ENCODE results near the gene PLEKHM2. TPM values are rescaled to one million over a fixed set of nuclear protein-coding genes. Genes with fewer than 3 reads are reported as not detected.

PLEKHM2 gene
- polyA plus RNA-seq, 4 donors = 18.6 to 29.0 (median 23.8) TPM

- 86 to 91% (median 88%) methylated on average over 21 to 22 of the region's 22 CpGs for WGBS, 3 donors
- Histone ChIP-seq H3K27me3 (ENCODE audit: control insufficient read depth in 3 of 3, insufficient read depth in 3 of 3, low read length in 3 of 3) (no peaks in the 10 kb centered on the region), H3K36me3 (ENCODE audit: control insufficient read depth in 3 of 3, insufficient read depth in 2 of 3, low read depth in 1 of 3, low read length in 3 of 3) (peaks cover 24 to 99% (median 33%) of the 10 kb centered on the region in 3 donors), H3K9me3 (ENCODE audit: control insufficient read depth in 2 of 2, insufficient read depth in 1 of 2, low read depth in 1 of 2, low read length in 1 of 2) (no peaks in the 10 kb centered on the region), H3K27ac (ENCODE audit: low read depth in 1 of 3, low read length in 2 of 3) (no peak overlapping the region), H3K4me1 (ENCODE audit: control insufficient read depth in 3 of 3, insufficient read depth in 2 of 3, low read depth in 1 of 3, low read length in 2 of 3) (no peaks in the 10 kb centered on the region), H3K4me3 (ENCODE audit: low read depth in 1 of 3, low read length in 3 of 3) (no peak overlapping the region)
- DNase-seq (no peak), FAIRE-seq (no peak)
Measured at GRCh38 chr1:15728937-15729657, 45.0 kb downstream of the PLEKHM2 start.

GRCh38 chr1:15730423-15730822, 46.3 kb downstream of the PLEKHM2 start:
- no peaks in the 10 kb centered on the region for H3K9me3 ChIP-seq (ENCODE audit: control insufficient read depth in 2 of 2, insufficient read depth in 1 of 2, low read depth in 1 of 2, low read length in 1 of 2)
- FAIRE-seq (no peak), DNase-seq (no peak)
- no peaks in the 10 kb centered on the region for H3K27me3 ChIP-seq (ENCODE audit: control insufficient read depth in 3 of 3, insufficient read depth in 3 of 3, low read length in 3 of 3)
- peaks cover 0 to 8% (median 3%) of the 10 kb centered on the region in 3 donors for H3K4me1 ChIP-seq (ENCODE audit: control insufficient read depth in 3 of 3, insufficient read depth in 2 of 3, low read depth in 1 of 3, low read length in 2 of 3)
- peaks cover 24 to 99% (median 33%) of the 10 kb centered on the region in 3 donors for H3K36me3 ChIP-seq (ENCODE audit: control insufficient read depth in 3 of 3, insufficient read depth in 2 of 3, low read depth in 1 of 3, low read length in 3 of 3)
- no peak overlapping the region for H3K27ac ChIP-seq (ENCODE audit: low read depth in 1 of 3, low read length in 2 of 3)
- WGBS, 3 donors = 94 to 95% (median 95%) methylated on average over 15 to 16 of the region's 16 CpGs
- no peak overlapping the region for H3K4me3 ChIP-seq (ENCODE audit: low read depth in 1 of 3, low read length in 3 of 3)

GRCh38 chr1:15730936-15731335, 46.8 kb downstream of the PLEKHM2 start:
- DNase-seq (no peak), FAIRE-seq (no peak)
- H3K4me1 ChIP-seq (ENCODE audit: control insufficient read depth in 3 of 3, insufficient read depth in 2 of 3, low read depth in 1 of 3, low read length in 2 of 3) = peaks cover 0 to 13% (median 3%) of the 10 kb centered on the region in 3 donors
- no peak overlapping the region for H3K4me3 ChIP-seq (ENCODE audit: low read depth in 1 of 3, low read length in 3 of 3)
- H3K27me3 ChIP-seq (ENCODE audit: control insufficient read depth in 3 of 3, insufficient read depth in 3 of 3, low read length in 3 of 3) = no peaks in the 10 kb centered on the region
- H3K27ac ChIP-seq (ENCODE audit: low read depth in 1 of 3, low read length in 2 of 3) = no peak overlapping the region
- H3K9me3 ChIP-seq (ENCODE audit: control insufficient read depth in 2 of 2, insufficient read depth in 1 of 2, low read depth in 1 of 2, low read length in 1 of 2) = no peaks in the 10 kb centered on the region
- peaks cover 24 to 99% (median 33%) of the 10 kb centered on the region in 3 donors for H3K36me3 ChIP-seq (ENCODE audit: control insufficient read depth in 3 of 3, insufficient read depth in 2 of 3, low read depth in 1 of 3, low read length in 3 of 3)
- 88 to 95% (median 92%) methylated on average over 16 of the region's 16 CpGs for WGBS, 3 donors

GRCh38 chr1:15731735-15732685, 47.9 kb downstream of the PLEKHM2 start:
- 92 to 93% (median 93%) methylated on average over 39 of the region's 39 CpGs for whole genome bisulfite sequencing, 3 donors
- no peak overlapping the region for H3K4me3 ChIP-seq (ENCODE audit: low read depth in 1 of 3, low read length in 3 of 3)
- H3K36me3 ChIP-seq (ENCODE audit: control insufficient read depth in 3 of 3, insufficient read depth in 2 of 3, low read depth in 1 of 3, low read length in 3 of 3) = peaks cover 21 to 89% (median 32%) of the 10 kb centered on the region in 3 donors
- no peaks in the 10 kb centered on the region for H3K27me3 ChIP-seq (ENCODE audit: control insufficient read depth in 3 of 3, insufficient read depth in 3 of 3, low read length in 3 of 3)
- no peaks in the 10 kb centered on the region for H3K9me3 ChIP-seq (ENCODE audit: control insufficient read depth in 2 of 2, insufficient read depth in 1 of 2, low read depth in 1 of 2, low read length in 1 of 2)
- DNase-seq (no peak), FAIRE-seq (no peak)
- no peak overlapping the region for H3K27ac ChIP-seq (ENCODE audit: low read depth in 1 of 3, low read length in 2 of 3)
- H3K4me1 ChIP-seq (ENCODE audit: control insufficient read depth in 3 of 3, insufficient read depth in 2 of 3, low read depth in 1 of 3, low read length in 2 of 3) = peaks cover 0 to 24% (median 3%) of the 10 kb centered on the region in 3 donors

GRCh38 chr1:15732686-15733081, 48.6 kb downstream of the PLEKHM2 start:
- Histone ChIP-seq H3K36me3 (ENCODE audit: control insufficient read depth in 3 of 3, insufficient read depth in 2 of 3, low read depth in 1 of 3, low read length in 3 of 3) (peaks cover 18 to 84% (median 25%) of the 10 kb centered on the region in 3 donors), H3K27me3 (ENCODE audit: control insufficient read depth in 3 of 3, insufficient read depth in 3 of 3, low read length in 3 of 3) (no peaks in the 10 kb centered on the region)
- no peak for FAIRE-seq

GRCh38 chr1:15733218-15733725, 49.2 kb downstream of the PLEKHM2 start:
- Histone ChIP-seq H3K9me3 (ENCODE audit: control insufficient read depth in 2 of 2, insufficient read depth in 1 of 2, low read depth in 1 of 2, low read length in 1 of 2) (no peaks in the 10 kb centered on the region), H3K27ac (ENCODE audit: low read depth in 1 of 3, low read length in 2 of 3) (no peak overlapping the region), H3K27me3 (ENCODE audit: control insufficient read depth in 3 of 3, insufficient read depth in 3 of 3, low read length in 3 of 3) (no peaks in the 10 kb centered on the region), H3K4me1 (ENCODE audit: control insufficient read depth in 3 of 3, insufficient read depth in 2 of 3, low read depth in 1 of 3, low read length in 2 of 3) (peaks cover 0 to 34% (median 3%) of the 10 kb centered on the region in 3 donors), H3K36me3 (ENCODE audit: control insufficient read depth in 3 of 3, insufficient read depth in 2 of 3, low read depth in 1 of 3, low read length in 3 of 3) (peaks cover 15 to 84% (median 23%) of the 10 kb centered on the region in 3 donors), H3K4me3 (ENCODE audit: low read depth in 1 of 3, low read length in 3 of 3) (no peak overlapping the region)
- DNase-seq (no peak), FAIRE-seq (no peak)
- WGBS, 3 donors = 89 to 93% (median 93%) methylated on average over 11 of the region's 11 CpGs

More at GRCh38 chr1:15732686-15733081, 48.6 kb downstream of the PLEKHM2 start:
- 78 to 88% (median 81%) methylated on average over 7 of the region's 7 CpGs for WGBS, 3 donors
- H3K27ac ChIP-seq (ENCODE audit: low read depth in 1 of 3, low read length in 2 of 3) = no peak overlapping the region
- DNase-seq = no peak
- no peaks in the 10 kb centered on the region for H3K9me3 ChIP-seq (ENCODE audit: control insufficient read depth in 2 of 2, insufficient read depth in 1 of 2, low read depth in 1 of 2, low read length in 1 of 2)
- H3K4me3 ChIP-seq (ENCODE audit: low read depth in 1 of 3, low read length in 3 of 3) = no peak overlapping the region
- H3K4me1 ChIP-seq (ENCODE audit: control insufficient read depth in 3 of 3, insufficient read depth in 2 of 3, low read depth in 1 of 3, low read length in 2 of 3) = peaks cover 0 to 30% (median 3%) of the 10 kb centered on the region in 3 donors

GRCh38 chr1:15733726-15734226, 49.7 kb downstream of the PLEKHM2 start:
- DNase-seq (no peak), FAIRE-seq (no peak)
- peaks cover 15 to 82% (median 18%) of the 10 kb centered on the region in 3 donors for H3K36me3 ChIP-seq (ENCODE audit: control insufficient read depth in 3 of 3, insufficient read depth in 2 of 3, low read depth in 1 of 3, low read length in 3 of 3)
- no peaks in the 10 kb centered on the region for H3K27me3 ChIP-seq (ENCODE audit: control insufficient read depth in 3 of 3, insufficient read depth in 3 of 3, low read length in 3 of 3)
- H3K9me3 ChIP-seq (ENCODE audit: control insufficient read depth in 2 of 2, insufficient read depth in 1 of 2, low read depth in 1 of 2, low read length in 1 of 2) = no peaks in the 10 kb centered on the region
- peaks cover 0 to 34% (median 3%) of the 10 kb centered on the region in 3 donors for H3K4me1 ChIP-seq (ENCODE audit: control insufficient read depth in 3 of 3, insufficient read depth in 2 of 3, low read depth in 1 of 3, low read length in 2 of 3)
- H3K27ac ChIP-seq (ENCODE audit: low read depth in 1 of 3, low read length in 2 of 3) = no peak overlapping the region
- H3K4me3 ChIP-seq (ENCODE audit: low read depth in 1 of 3, low read length in 3 of 3) = no peak overlapping the region
- WGBS, 3 donors = 94 to 95% (median 95%) methylated on average over 26 to 27 of the region's 27 CpGs

- no peak overlapping the region for H3K27ac ChIP-seq (ENCODE audit: low read depth in 1 of 3, low read length in 2 of 3)
- WGBS, 3 donors = 80 to 81% (median 80%) methylated on average over 13 of the region's 13 CpGs
Measured at GRCh38 chr1:15734296-15734695, 50.2 kb downstream of the PLEKHM2 start.

More at GRCh38 chr1:15734296-15734695, 50.2 kb downstream of the PLEKHM2 start:
- Histone ChIP-seq H3K27me3 (ENCODE audit: control insufficient read depth in 3 of 3, insufficient read depth in 3 of 3, low read length in 3 of 3) (no peaks in the 10 kb centered on the region), H3K9me3 (ENCODE audit: control insufficient read depth in 2 of 2, insufficient read depth in 1 of 2, low read depth in 1 of 2, low read length in 1 of 2) (no peaks in the 10 kb centered on the region), H3K4me1 (ENCODE audit: control insufficient read depth in 3 of 3, insufficient read depth in 2 of 3, low read depth in 1 of 3, low read length in 2 of 3) (peaks cover 0 to 34% (median 3%) of the 10 kb centered on the region in 3 donors), H3K36me3 (ENCODE audit: control insufficient read depth in 3 of 3, insufficient read depth in 2 of 3, low read depth in 1 of 3, low read length in 3 of 3) (peaks cover 13 to 82% (median 15%) of the 10 kb centered on the region in 3 donors), H3K4me3 (ENCODE audit: low read depth in 1 of 3, low read length in 3 of 3) (no peak overlapping the region)
- DNase-seq (no peak), FAIRE-seq (no peak)

Measured in small intestine (tissue), 7 donors.